A673 (cell line): Measurements from ENCODE around the gene RAB36. TPM values are rescaled to one million over a fixed set of nuclear protein-coding genes. Genes with fewer than 3 reads are reported as not detected.

Source experiments
- BruUV-seq: library from RNA; stranded (reverse); fragments of 400-500 nt; replicated peaks from 2 replicates; lab custom pipeline; 2021; lab: Mats Ljungman, UMichigan
- CTCF ChIA-PET: fragments of 300-600 bp; sonication (Branson Sonifier 250); formaldehyde crosslinking; loops from one replicate; lab custom pipeline; 2022; ENCODE audit warnings: antibody characterized with exemption; lab: Charles Lee
- POLR2A ChIA-PET: fragments of 300-600 bp; sonication (Branson Sonifier 250); formaldehyde crosslinking; loops from one replicate; lab custom pipeline; 2022; ENCODE audit warnings: antibody characterized with exemption; ENCODE audit not compliant: low non-redundant PET; lab: Charles Lee
- DNase-seq: peaks from one replicate; pipeline ENCODE4 v3.0.0-alpha.2; 2015; ENCODE audit warnings: low spot score
- H3K27ac ChIP-seq: fragments of 200-600 bp; sonication (generic); 2 replicates; pipeline ENCODE4 v1.5.1; 2016; ENCODE audit warnings: mixed run types, low read depth, mild to moderate bottlenecking, mixed read lengths, antibody characterized with exemption, low read length; ENCODE audit not compliant: poor library complexity, severe bottlenecking
- H3K27me3 ChIP-seq: fragments of 200-600 bp; sonication (generic); replicated peaks from 2 replicates; pipeline ENCODE4 v1.6.1; 2017; ENCODE audit warnings: mixed run types, low read depth, mild to moderate bottlenecking, mixed read lengths, antibody characterized with exemption, low read length; ENCODE audit not compliant: insufficient read depth, poor library complexity
- H3K36me3 ChIP-seq: fragments of 200-600 bp; sonication (generic); 2 replicates; pipeline ENCODE4 v1.6.1; 2016; ENCODE audit warnings: mixed run types, mild to moderate bottlenecking, mixed read lengths, antibody characterized with exemption, low read length; ENCODE audit not compliant: insufficient read depth, poor library complexity, severe bottlenecking
- H3K4me1 ChIP-seq: fragments of 200-600 bp; sonication (generic); 2 replicates; pipeline ENCODE4 v1.6.1; 2017; ENCODE audit warnings: mixed run types, mild to moderate bottlenecking, mixed read lengths, antibody characterized with exemption, low read length; ENCODE audit not compliant: insufficient read depth, poor library complexity, severe bottlenecking
- H3K4me3 ChIP-seq: fragments of 200-600 bp; sonication (generic); 2 replicates; pipeline ENCODE4 v1.5.1; 2016; ENCODE audit warnings: low read depth, mixed run types, mild to moderate bottlenecking, mixed read lengths, low read length; ENCODE audit not compliant: poor library complexity, severe bottlenecking
- H3K9me3 ChIP-seq: fragments of 200-600 bp; sonication (generic); 2 replicates; pipeline ENCODE4 v1.6.1; 2016; ENCODE audit warnings: mixed run types, low read depth, mild to moderate bottlenecking, mixed read lengths, antibody characterized with exemption, low read length; ENCODE audit not compliant: poor library complexity, severe bottlenecking
- CTCF ChIP-seq: fragments of 300-800, 200-600 bp; sonication (generic); conservative IDR thresholded peaks from 2 replicates; pipeline ENCODE4 v1.5.1; 2017; ENCODE audit warnings: low read depth, mild to moderate bottlenecking, antibody characterized with exemption, low read length, moderate library complexity, mixed read lengths
- EZH2 ChIP-seq: fragments of 200-600 bp; sonication (generic); IDR thresholded peaks from 2 replicates; pipeline ENCODE4 v1.6.1; 2017; ENCODE audit warnings: borderline replicate concordance, low read depth, mild to moderate bottlenecking, mixed read lengths, antibody characterized with exemption, low read length; ENCODE audit not compliant: poor library complexity, severe bottlenecking
- intact Hi-C: fragments of 100-400 bp; cut with micrococcal nuclease; formaldehyde crosslinking; loops from one replicate; pipeline ENCODE4 v1.10.0; 2022; ENCODE audit not compliant: unreplicated experiment
- total RNA-seq: library from RNA; stranded (reverse); gene quantifications from 2 replicates; pipeline ENCODE4 v1.2.3, GENCODE V29; 2021

RAB36 gene
- total RNA-seq, 1 experiment from 2014 or later: 4.1 TPM

DNA sequence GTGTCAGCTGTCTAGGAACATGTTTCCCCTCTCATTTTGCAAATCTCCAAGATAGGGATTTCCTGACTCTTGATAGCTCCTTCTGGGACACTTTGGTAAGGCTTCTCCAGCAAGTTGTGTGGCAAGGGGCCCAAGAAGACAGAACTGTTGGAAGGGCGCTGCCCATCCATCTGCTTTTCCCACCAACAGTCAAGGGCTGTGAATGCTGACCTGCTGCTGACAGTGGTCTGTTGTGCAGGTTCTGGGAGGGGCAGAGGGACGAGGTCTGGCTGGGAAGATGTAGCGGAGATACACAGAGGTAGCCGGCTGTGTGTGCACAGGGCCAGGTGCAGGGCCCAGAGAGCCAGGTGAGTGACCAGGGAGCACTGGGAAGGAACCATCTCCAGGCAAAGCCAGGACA, 47.3 kb downstream of the RAB36 start:
- ChIA-PET POLR2A (no interaction called here), CTCF (no interaction called here)
- no peaks in the 10 kb centered on the region for H3K9me3 ChIP-seq
- TF ChIP-seq CTCF (no peak), EZH2 (no peak)
- no peaks in the 10 kb centered on the region for H3K36me3 ChIP-seq
- DNase-seq: no peak
- no peak overlapping the region for H3K27ac ChIP-seq
- H3K4me3 ChIP-seq: no peak overlapping the region
- intact Hi-C loops: no loop called here
- no TSS peak for BruUV-seq
- no peaks in the 10 kb centered on the region for H3K27me3 ChIP-seq
- H3K4me1 ChIP-seq: no peaks in the 10 kb centered on the region

- H3K27me3 ChIP-seq: no peaks in the 10 kb centered on the region
- H3K9me3 ChIP-seq: no peaks in the 10 kb centered on the region
- no peaks in the 10 kb centered on the region for H3K4me1 ChIP-seq
- no peak overlapping the region for H3K4me3 ChIP-seq
- no peak for DNase-seq
- BruUV-seq: no TSS peak
- no peaks in the 10 kb centered on the region for H3K36me3 ChIP-seq
- TF ChIP-seq EZH2 (no peak), CTCF (no peak)
- ChIA-PET CTCF (no interaction called here), POLR2A (interaction anchor here (0.5 kb wide), 1 partner anchor 30 kb away, joined by 10 read pairs; no protein-coding TSS in a partner anchor)
- intact Hi-C loops: no loop called here
- H3K27ac ChIP-seq: no peak overlapping the region
These were observed 48.0 kb downstream of the RAB36 start for GRCh38 chr22:23193196-23193827.

DNA sequence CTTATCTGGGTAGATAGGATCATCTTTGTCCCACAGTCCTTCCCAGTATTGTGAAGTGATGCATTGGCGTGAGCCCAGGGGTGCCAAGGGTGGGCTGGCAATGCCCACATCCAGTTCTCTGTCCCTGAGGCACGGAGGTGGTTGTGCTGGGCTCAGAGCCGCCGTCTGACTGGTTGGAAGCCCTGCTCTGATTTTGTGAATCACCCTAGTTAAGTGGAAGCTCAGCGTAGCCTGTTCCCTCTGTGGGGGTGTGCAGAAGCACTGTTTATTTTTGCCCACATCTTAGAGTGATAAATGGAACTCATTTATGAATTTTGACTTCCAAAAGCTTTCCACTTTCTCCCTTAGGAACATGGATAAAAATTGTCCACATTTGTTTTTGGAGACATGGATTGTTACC, 48.6 kb downstream of the RAB36 start:
- H3K27me3 ChIP-seq: no peaks in the 10 kb centered on the region
- no peaks in the 10 kb centered on the region for H3K4me1 ChIP-seq
- no peaks in the 10 kb centered on the region for H3K9me3 ChIP-seq
- TF ChIP-seq CTCF (no peak), EZH2 (no peak)
- no peak overlapping the region for H3K4me3 ChIP-seq
- no peak for DNase-seq
- ChIA-PET POLR2A (no interaction called here), CTCF (no interaction called here)
- intact Hi-C loops: no loop called here
- no TSS peak for BruUV-seq
- H3K27ac ChIP-seq: no peak overlapping the region
- H3K36me3 ChIP-seq: no peaks in the 10 kb centered on the region
